DOHH2 (cell line): ENCODE data around the gene PATL2.
"Not testable (repeated sequence)": the region's sequence is repeated elsewhere in the genome, so short reads cannot be mapped to it uniquely, and the experiment has no call there.

Experiments used
- H3F3A ChIP-seq: fragments of 200-600 bp; sonication (generic), shearing (Covaris generic); 2 replicates; pipeline ENCODE4 v1.6.0; 2016; ENCODE audit warnings: antibody characterized with exemption, mild to moderate bottlenecking; ENCODE audit not compliant: control insufficient read depth, insufficient read depth
- H3K27ac ChIP-seq: fragments of 200-600 bp; sonication (generic); 2 replicates; pipeline ENCODE4 v1.5.1; 2014; ENCODE audit warnings: low read depth, mild to moderate bottlenecking, low read length, moderate library complexity
- H3K27me3 ChIP-seq: fragments of 200-600 bp; sonication (generic); 2 replicates; pipeline ENCODE4 v1.6.1; 2014; ENCODE audit warnings: mild to moderate bottlenecking, low read length, mixed read lengths; ENCODE audit not compliant: control insufficient read depth
- H3K36me3 ChIP-seq: fragments of 200-600 bp; sonication (generic); 2 replicates; pipeline ENCODE4 v1.6.1; 2014; ENCODE audit warnings: mild to moderate bottlenecking, low read length, moderate library complexity, mixed read lengths; ENCODE audit not compliant: control insufficient read depth
- H3K4me1 ChIP-seq: fragments of 200-600 bp; sonication (generic); 2 replicates; pipeline ENCODE4 v1.6.1; 2014; ENCODE audit warnings: mild to moderate bottlenecking, low read length, mixed read lengths; ENCODE audit not compliant: control insufficient read depth
- H3K4me2 ChIP-seq: fragments of 200-600 bp; sonication (generic); 2 replicates; pipeline ENCODE4 v1.6.0; 2014; ENCODE audit warnings: mild to moderate bottlenecking, low read length, moderate library complexity
- H3K4me3 ChIP-seq: fragments of 200-600 bp; sonication (generic); 2 replicates; pipeline ENCODE4 v1.5.1; 2014; ENCODE audit warnings: mild to moderate bottlenecking, low read length, mixed read lengths
- H3K79me2 ChIP-seq: fragments of 200-600 bp; sonication (generic); 2 replicates; pipeline ENCODE4 v1.6.1; 2014; ENCODE audit warnings: mild to moderate bottlenecking, low read length, mixed read lengths; ENCODE audit not compliant: control insufficient read depth
- H3K9me2 ChIP-seq: fragments of 200-600 bp; sonication (generic); replicated peaks from 2 replicates; pipeline ENCODE4 v1.6.1; 2014; ENCODE audit warnings: mild to moderate bottlenecking, low read length, mixed read lengths; ENCODE audit not compliant: control insufficient read depth
- H3K9me3 ChIP-seq: fragments of 200-600 bp; sonication (generic); 2 replicates; pipeline ENCODE4 v1.6.1; 2014; ENCODE audit warnings: antibody characterized with exemption, low read length, mixed read lengths; ENCODE audit not compliant: control insufficient read depth, insufficient read depth
- H4K20me1 ChIP-seq: fragments of 200-600 bp; sonication (generic); 2 replicates; pipeline ENCODE4 v1.6.0; 2014; ENCODE audit warnings: low read depth, mild to moderate bottlenecking, antibody characterized with exemption, low read length, moderate library complexity; ENCODE audit not compliant: control insufficient read depth, insufficient read depth
- EZH2phosphoT487 ChIP-seq: fragments of 200-600 bp; sonication (generic); IDR thresholded peaks from 2 replicates; pipeline ENCODE4 v1.6.1; 2017; ENCODE audit warnings: borderline replicate concordance, mild to moderate bottlenecking, antibody characterized with exemption, low read length, moderate library complexity, mixed read lengths
- TF ChIP-seq, protein P1 (sequence below): fragments of 200-600 bp; sonication (generic); IDR thresholded peaks from one replicate; pipeline ENCODE4 v1.5.1; 2014; ENCODE audit warnings: antibody characterized with exemption, mild to moderate bottlenecking, low read depth, low read length; ENCODE audit not compliant: poor library complexity, severe bottlenecking

The PATL2 gene

GRCh38 chr15:44692659-44693058, 18.5 kb downstream of the PATL2 start:
- no peaks in the 10 kb centered on the region for H4K20me1 ChIP-seq
- H3K9me3 ChIP-seq: no peaks in the 10 kb centered on the region
- H3K27ac ChIP-seq: no peak overlapping the region
- no peaks in the 10 kb centered on the region for H3K36me3 ChIP-seq
- H3K27me3 ChIP-seq: no peaks in the 10 kb centered on the region
- H3F3A ChIP-seq: no peaks in the 10 kb centered on the region
- TF ChIP-seq, protein P1, sequence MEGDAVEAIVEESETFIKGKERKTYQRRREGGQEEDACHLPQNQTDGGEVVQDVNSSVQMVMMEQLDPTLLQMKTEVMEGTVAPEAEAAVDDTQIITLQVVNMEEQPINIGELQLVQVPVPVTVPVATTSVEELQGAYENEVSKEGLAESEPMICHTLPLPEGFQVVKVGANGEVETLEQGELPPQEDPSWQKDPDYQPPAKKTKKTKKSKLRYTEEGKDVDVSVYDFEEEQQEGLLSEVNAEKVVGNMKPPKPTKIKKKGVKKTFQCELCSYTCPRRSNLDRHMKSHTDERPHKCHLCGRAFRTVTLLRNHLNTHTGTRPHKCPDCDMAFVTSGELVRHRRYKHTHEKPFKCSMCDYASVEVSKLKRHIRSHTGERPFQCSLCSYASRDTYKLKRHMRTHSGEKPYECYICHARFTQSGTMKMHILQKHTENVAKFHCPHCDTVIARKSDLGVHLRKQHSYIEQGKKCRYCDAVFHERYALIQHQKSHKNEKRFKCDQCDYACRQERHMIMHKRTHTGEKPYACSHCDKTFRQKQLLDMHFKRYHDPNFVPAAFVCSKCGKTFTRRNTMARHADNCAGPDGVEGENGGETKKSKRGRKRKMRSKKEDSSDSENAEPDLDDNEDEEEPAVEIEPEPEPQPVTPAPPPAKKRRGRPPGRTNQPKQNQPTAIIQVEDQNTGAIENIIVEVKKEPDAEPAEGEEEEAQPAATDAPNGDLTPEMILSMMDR: no peak
- no peak for TF ChIP-seq EZH2phosphoT487
- no peaks in the 10 kb centered on the region for H3K9me2 ChIP-seq
- peaks cover 8% of the 10 kb centered on the region; the same call in 1 of the 2 replicates for H3K4me1 ChIP-seq
- H3K79me2 ChIP-seq: no peaks in the 10 kb centered on the region
- H3K4me2 ChIP-seq: no peak overlapping the region
- no peak overlapping the region for H3K4me3 ChIP-seq

GRCh38 chr15:44690245-44690644, 20.9 kb downstream of the PATL2 start:
- not testable (repeated sequence) for H3K4me1 ChIP-seq, H4K20me1 ChIP-seq, H3K36me3 ChIP-seq

GRCh38 chr15:44689318-44689717, 21.8 kb downstream of the PATL2 start:
- H3K4me2 ChIP-seq, H3K9me3 ChIP-seq: not testable (repeated sequence)

More at GRCh38 chr15:44690245-44690644, 20.9 kb downstream of the PATL2 start:
- not testable (repeated sequence) for H3K4me2 ChIP-seq, H3K4me3 ChIP-seq, H3K27me3 ChIP-seq, H3K9me3 ChIP-seq, H3F3A ChIP-seq, H3K9me2 ChIP-seq, H3K27ac ChIP-seq, H3K79me2 ChIP-seq

DNA sequence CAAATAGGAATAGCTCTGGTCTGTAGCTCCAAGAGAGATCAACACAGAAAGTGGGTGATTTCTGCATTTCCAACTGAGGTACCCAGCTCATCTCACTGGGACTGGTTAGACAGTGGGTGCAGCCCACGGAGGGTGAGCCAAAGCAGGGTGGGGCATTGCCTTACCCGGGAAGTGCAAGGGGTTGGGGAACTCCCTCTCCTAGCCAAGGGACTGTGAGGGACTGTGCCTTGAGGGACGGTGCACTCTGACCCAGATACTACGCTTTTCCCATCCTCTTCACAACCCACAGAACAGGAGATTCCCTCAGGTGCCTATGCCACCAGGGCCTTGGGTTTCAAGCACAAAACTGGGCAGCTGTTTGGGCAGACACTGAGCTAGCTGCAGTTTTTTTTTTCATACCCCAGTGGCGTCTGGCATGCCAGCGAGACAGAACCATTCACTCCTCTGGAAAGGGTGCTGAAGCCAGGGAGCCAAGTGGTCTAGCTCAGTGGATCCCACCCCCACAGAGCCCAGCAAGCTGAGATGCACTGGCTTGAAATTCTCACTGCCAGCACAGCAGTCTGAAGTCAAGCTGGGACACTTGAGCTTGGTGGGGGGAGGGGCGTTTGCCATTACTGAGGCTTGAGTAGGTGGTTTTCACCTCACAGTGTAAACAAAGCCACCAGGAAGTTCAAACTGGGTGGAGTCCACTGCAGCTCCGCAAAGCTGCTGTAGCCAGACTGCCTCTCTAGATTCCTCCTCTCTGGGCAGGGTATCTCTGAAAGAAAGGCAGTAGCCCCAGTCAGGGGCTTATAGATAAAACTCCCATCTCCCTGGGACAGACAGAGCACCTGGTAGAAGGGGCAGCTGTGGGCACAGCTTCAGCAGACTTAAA, 28.1 kb downstream of the PATL2 start:
- not testable (repeated sequence) for H3K4me3 ChIP-seq, H3K36me3 ChIP-seq, H4K20me1 ChIP-seq, H3K79me2 ChIP-seq, H3K9me2 ChIP-seq, H3F3A ChIP-seq, H3K27ac ChIP-seq, H3K27me3 ChIP-seq, H3K9me3 ChIP-seq, H3K4me1 ChIP-seq
- peak overlapping the region; percentile 41 for H3K4me2 ChIP-seq

More at GRCh38 chr15:44689318-44689717, 21.8 kb downstream of the PATL2 start:
- not testable (repeated sequence) for H3F3A ChIP-seq, H3K9me2 ChIP-seq, H3K4me3 ChIP-seq, H3K79me2 ChIP-seq, H3K27me3 ChIP-seq, H4K20me1 ChIP-seq, H3K27ac ChIP-seq, H3K4me1 ChIP-seq, H3K36me3 ChIP-seq

DNA sequence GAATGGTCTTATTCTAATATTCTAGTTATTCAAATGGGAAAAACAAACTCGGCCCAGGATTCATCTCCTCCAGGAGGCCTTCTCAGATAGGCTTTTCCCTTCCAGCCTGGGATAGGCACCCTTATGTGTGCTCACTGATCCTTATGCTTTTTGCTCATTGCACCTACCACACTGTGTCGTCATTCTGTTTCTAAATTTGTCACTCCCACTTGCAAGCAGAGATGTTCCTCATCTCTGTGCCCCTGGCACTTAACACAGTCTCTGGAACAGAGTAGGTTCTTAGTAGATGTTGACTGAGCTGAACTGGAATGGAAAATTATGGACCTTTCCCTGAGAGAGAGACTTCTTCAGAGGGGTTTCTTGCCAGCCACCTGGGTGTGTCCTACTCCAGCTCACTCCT, 28.9 kb downstream of the PATL2 start:
- H4K20me1 ChIP-seq: no peaks in the 10 kb centered on the region
- no peaks in the 10 kb centered on the region for H3K9me3 ChIP-seq
- no peak overlapping the region for H3K4me3 ChIP-seq
- H3K36me3 ChIP-seq: no peaks in the 10 kb centered on the region
- no peaks in the 10 kb centered on the region for H3F3A ChIP-seq
- no peaks in the 10 kb centered on the region for H3K79me2 ChIP-seq
- no peak for TF ChIP-seq EZH2phosphoT487
- TF ChIP-seq, protein P1: no peak
- no peak overlapping the region for H3K4me2 ChIP-seq
- H3K27me3 ChIP-seq: peaks cover 7% of the 10 kb centered on the region
- H3K27ac ChIP-seq: no peak overlapping the region
- H3K9me2 ChIP-seq: no peaks in the 10 kb centered on the region
- H3K4me1 ChIP-seq: peaks cover 11% of the 10 kb centered on the region
